Measurements from ENCODE around the gene EDAR.

- TF ChIP-seq CTCF (IDR thresholded peaks at IDR 0.05) (no peak), RFX5 (IDR thresholded peaks at IDR 0.05) (no peak), EP300 (IDR thresholded peaks at IDR 0.05) (no peak), USF2 (IDR thresholded peaks at IDR 0.05) (no peak), HOXA7 (CRISPR knock-in tag; IDR thresholded peaks at IDR 0.05) (no peak), RAD21 (conservative IDR thresholded peaks at IDR 0.05 in 1 of 2, IDR thresholded peaks at IDR 0.05 in 1 of 2) (no peak), KDM1A (IDR thresholded peaks at IDR 0.05; ENCODE audit: low read depth) (no peak), BHLHE40 (IDR thresholded peaks at IDR 0.05; ENCODE audit: low read depth, low read length) (no peak), POLR2A (IDR thresholded peaks at IDR 0.05; ENCODE audit: low read length) (no peak)
- TF ChIP-seq, protein P1, sequence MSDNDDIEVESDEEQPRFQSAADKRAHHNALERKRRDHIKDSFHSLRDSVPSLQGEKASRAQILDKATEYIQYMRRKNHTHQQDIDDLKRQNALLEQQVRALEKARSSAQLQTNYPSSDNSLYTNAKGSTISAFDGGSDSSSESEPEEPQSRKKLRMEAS (IDR thresholded peaks at IDR 0.05), result no peak
These were observed 79.0 kb downstream of the EDAR start for GRCh38 chr2:108910011-108910431.
